Panc1 (cell line): ENCODE data around the gene VPS13A. TPM values are rescaled to one million over a fixed set of nuclear protein-coding genes. Genes with fewer than 3 reads are reported as not detected.

ENCODE experiments used
- ATAC-seq: fragments of 200-7000 bp; cut with Tn5 transposase; 2 replicates; pipeline ENCODE4 v1.9.1; 2020; ENCODE audit warnings: mild to moderate bottlenecking, moderate library complexity
- BruUV-seq: library from RNA; stranded (reverse); fragments of 400-500 nt; replicated peaks from 2 replicates; lab custom pipeline; 2021; lab: Mats Ljungman, UMichigan
- CTCF ChIA-PET: fragments of 300-600 bp; sonication (Branson Sonifier 250); formaldehyde crosslinking; loops from one replicate; lab custom pipeline; 2022; ENCODE audit warnings: antibody characterized with exemption; lab: Charles Lee
- POLR2A ChIA-PET: fragments of 300-600 bp; sonication (Branson Sonifier 250); formaldehyde crosslinking; loops from one replicate; lab custom pipeline; 2022; ENCODE audit warnings: antibody characterized with exemption; lab: Charles Lee
- DNase-seq: peaks from one replicate; pipeline ENCODE4 v3.0.0-alpha.2; 2010; ENCODE audit warnings: low read depth, low spot score
- H3K27ac ChIP-seq: 2 replicates; pipeline ENCODE4 v1.5.1; 2011; ENCODE audit warnings: mild to moderate bottlenecking, low read length, inconsistent platforms
- H3K27me3 ChIP-seq: fragments of 200-500 bp; sonication (Bioruptor generic); 2 replicates; pipeline ENCODE4 v1.6.0; 2014; ENCODE audit warnings: low read length, inconsistent platforms; ENCODE audit not compliant: control insufficient read depth, insufficient read depth
- H3K36me3 ChIP-seq: fragments of 200-500 bp; sonication (Bioruptor generic); 2 replicates; pipeline ENCODE4 v1.5.1; 2014; ENCODE audit warnings: inconsistent platforms, mild to moderate bottlenecking, low read length, moderate library complexity; ENCODE audit not compliant: control insufficient read depth, insufficient read depth
- H3K4me1 ChIP-seq: 2 replicates; pipeline ENCODE4 v1.5.1; 2011; ENCODE audit warnings: inconsistent platforms, mild to moderate bottlenecking, low read length, moderate library complexity; ENCODE audit not compliant: control insufficient read depth, insufficient read depth
- H3K4me3 ChIP-seq, 2 experiments: 2 replicates each; pipeline ENCODE4 v1.5.1; 2011 to 2012; ENCODE audit warnings: low read depth in 2 of 2, low read length in 2 of 2, mild to moderate bottlenecking in 2 of 2, inconsistent platforms in 1 of 2, moderate library complexity in 1 of 2
- H3K9me3 ChIP-seq: fragments of 200-500 bp; sonication (Bioruptor generic); 2 replicates; pipeline ENCODE4 v1.5.1; 2014; ENCODE audit warnings: low read depth, mild to moderate bottlenecking, inconsistent platforms, low read length, moderate library complexity; ENCODE audit not compliant: control insufficient read depth, insufficient read depth
- CTCF ChIP-seq: fragments of 450-650 bp; IDR thresholded peaks from 2 replicates; pipeline ENCODE4 v1.5.1; 2017; ENCODE audit warnings: mild to moderate bottlenecking
- POLR2AphosphoS5 ChIP-seq: IDR thresholded peaks from 2 replicates; pipeline ENCODE4 v1.6.1; 2012; ENCODE audit warnings: mild to moderate bottlenecking, low read depth, low read length, moderate library complexity
- SIN3A ChIP-seq: IDR thresholded peaks from 2 replicates; pipeline ENCODE4 v1.6.1; 2012; ENCODE audit warnings: low read depth, mild to moderate bottlenecking, low read length, moderate library complexity, borderline replicate concordance; ENCODE audit not compliant: insufficient read depth
- TCF7L2 ChIP-seq: IDR thresholded peaks from 2 replicates; pipeline ENCODE4 v1.6.1; 2011; ENCODE audit warnings: mild to moderate bottlenecking, low read depth, low read length, inconsistent platforms
- in situ Hi-C: cut with HindIII; loops from 2 replicates; pipeline ENCODE4 v1.10.0; 2016; ENCODE audit warnings: low sequenced_read_pairs, low pct_unique_long_range_greater_than_20kb
- intact Hi-C: fragments of 100-400 bp; cut with micrococcal nuclease; formaldehyde crosslinking; loops from one replicate; pipeline ENCODE4 v1.10.0; 2022; ENCODE audit not compliant: unreplicated experiment
- total RNA-seq: library from RNA; stranded (reverse); gene quantifications from one replicate; pipeline ENCODE4 v1.2.1, GENCODE V29; 2021; ENCODE audit not compliant: unreplicated experiment
- TF ChIP-seq, protein P1 (sequence below), 2 experiments: IDR thresholded peaks; 2 replicates each; pipeline ENCODE4 v1.6.1; 2011 to 2012; ENCODE audit warnings: low read depth in 2 of 2, control low read depth in 1 of 2, low read length in 1 of 2, mild to moderate bottlenecking in 1 of 2, moderate library complexity in 1 of 2; ENCODE audit not compliant: insufficient read depth in 1 of 2

The VPS13A gene
- total RNA-seq, 1 experiment from 2014 or later, result 26.1 TPM

- ChIA-PET POLR2A (no interaction called here), CTCF (no interaction called here)
- BruUV-seq, result no TSS peak
- ATAC-seq (no peak), DNase-seq (no peak)
- Histone ChIP-seq H3K4me3 (no peak overlapping the region), H3K4me1 (no peaks in the 10 kb centered on the region), H3K36me3 (no peaks in the 10 kb centered on the region; the same call in 1 of the 2 replicates), H3K27ac (no peak overlapping the region), H3K27me3 (no peaks in the 10 kb centered on the region), H3K9me3 (no peaks in the 10 kb centered on the region)
- in situ Hi-C loops (no loop called here), intact Hi-C loops (no loop called here)
- TF ChIP-seq TCF7L2 (no peak), CTCF (no peak), POLR2AphosphoS5 (no peak), SIN3A (no peak)
- TF ChIP-seq, protein P1, sequence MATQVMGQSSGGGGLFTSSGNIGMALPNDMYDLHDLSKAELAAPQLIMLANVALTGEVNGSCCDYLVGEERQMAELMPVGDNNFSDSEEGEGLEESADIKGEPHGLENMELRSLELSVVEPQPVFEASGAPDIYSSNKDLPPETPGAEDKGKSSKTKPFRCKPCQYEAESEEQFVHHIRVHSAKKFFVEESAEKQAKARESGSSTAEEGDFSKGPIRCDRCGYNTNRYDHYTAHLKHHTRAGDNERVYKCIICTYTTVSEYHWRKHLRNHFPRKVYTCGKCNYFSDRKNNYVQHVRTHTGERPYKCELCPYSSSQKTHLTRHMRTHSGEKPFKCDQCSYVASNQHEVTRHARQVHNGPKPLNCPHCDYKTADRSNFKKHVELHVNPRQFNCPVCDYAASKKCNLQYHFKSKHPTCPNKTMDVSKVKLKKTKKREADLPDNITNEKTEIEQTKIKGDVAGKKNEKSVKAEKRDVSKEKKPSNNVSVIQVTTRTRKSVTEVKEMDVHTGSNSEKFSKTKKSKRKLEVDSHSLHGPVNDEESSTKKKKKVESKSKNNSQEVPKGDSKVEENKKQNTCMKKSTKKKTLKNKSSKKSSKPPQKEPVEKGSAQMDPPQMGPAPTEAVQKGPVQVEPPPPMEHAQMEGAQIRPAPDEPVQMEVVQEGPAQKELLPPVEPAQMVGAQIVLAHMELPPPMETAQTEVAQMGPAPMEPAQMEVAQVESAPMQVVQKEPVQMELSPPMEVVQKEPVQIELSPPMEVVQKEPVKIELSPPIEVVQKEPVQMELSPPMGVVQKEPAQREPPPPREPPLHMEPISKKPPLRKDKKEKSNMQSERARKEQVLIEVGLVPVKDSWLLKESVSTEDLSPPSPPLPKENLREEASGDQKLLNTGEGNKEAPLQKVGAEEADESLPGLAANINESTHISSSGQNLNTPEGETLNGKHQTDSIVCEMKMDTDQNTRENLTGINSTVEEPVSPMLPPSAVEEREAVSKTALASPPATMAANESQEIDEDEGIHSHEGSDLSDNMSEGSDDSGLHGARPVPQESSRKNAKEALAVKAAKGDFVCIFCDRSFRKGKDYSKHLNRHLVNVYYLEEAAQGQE (IDR thresholded peaks at IDR 0.05; ENCODE audit: insufficient read depth in 1 of 2, low read depth in 2 of 2, low read length in 1 of 2), result no peak
These were observed 150.8 kb downstream of the VPS13A start for GRCh38 chr9:77328102-77328501.

GRCh38 chr9:77370064-77370463 lies 192.7 kb downstream of the VPS13A start:
- TF ChIP-seq SIN3A, result no peak
- no peak for TF ChIP-seq POLR2AphosphoS5
- TF ChIP-seq TCF7L2, result no peak
- TF ChIP-seq, protein P1 (IDR thresholded peaks at IDR 0.05; ENCODE audit: insufficient read depth in 1 of 2, low read depth in 2 of 2, low read length in 1 of 2), result no peak
- no peak for TF ChIP-seq CTCF
- no peaks in the 10 kb centered on the region for H3K4me1 ChIP-seq
- no peak for DNase-seq
- no TSS peak for BruUV-seq
- no peaks in the 10 kb centered on the region for H3K27me3 ChIP-seq
- no peaks in the 10 kb centered on the region for H3K9me3 ChIP-seq
- H3K36me3 ChIP-seq, result no peaks in the 10 kb centered on the region
- POLR2A ChIA-PET, result no interaction called here
- CTCF ChIA-PET, result no interaction called here
- H3K4me3 ChIP-seq, result no peak overlapping the region
- no peak for ATAC-seq
- in situ Hi-C loops (no loop called here), intact Hi-C loops (no loop called here)
- H3K27ac ChIP-seq, result no peak overlapping the region
